GM10266 (cell line): ENCODE results near the gene PPFIBP2.
"Not testable (repeated sequence)": the region's sequence is repeated elsewhere in the genome, so short reads cannot be mapped to it uniquely, and the experiment has no call there.

Experiments
- DNase-seq: peaks from one replicate; pipeline ENCODE4 v3.0.0; 2012; ENCODE audit errors: extremely low spot score
- CTCF ChIP-seq: IDR thresholded peaks from 2 replicates; pipeline ENCODE4 v1.5.1; 2012; ENCODE audit warnings: mild to moderate bottlenecking, low read depth; ENCODE audit not compliant: control insufficient read depth, insufficient read depth; ENCODE audit errors: missing control alignments

The PPFIBP2 gene

GRCh38 chr11:7657306-7658025, 143.7 kb downstream of the PPFIBP2 start:
- peak; percentile 44 for DNase-seq
- peak; percentile 50 for TF ChIP-seq CTCF

DNA sequence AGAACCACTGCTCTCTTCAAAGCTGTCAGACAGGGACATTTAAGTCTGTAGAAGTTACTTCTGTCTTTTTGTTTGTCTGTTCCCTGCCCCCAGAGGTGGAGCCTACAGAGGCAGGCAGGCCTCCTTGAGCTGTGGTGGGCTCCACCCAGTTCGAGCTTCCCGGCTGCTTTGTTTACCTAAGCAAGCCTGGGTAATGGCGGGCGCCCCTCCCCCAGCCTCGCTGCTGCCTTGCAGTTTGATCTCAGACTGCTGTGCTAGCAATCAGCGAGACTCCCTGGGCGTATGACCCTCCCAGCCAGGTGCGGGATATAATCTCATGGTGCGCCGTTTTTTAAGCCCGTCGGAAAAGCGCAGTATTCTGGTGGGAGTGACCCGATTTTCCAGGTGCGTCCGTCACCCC, 149.7 kb downstream of the PPFIBP2 start:
- DNase-seq, result not testable (repeated sequence)

GRCh38 chr11:7664867-7665266, 151.1 kb downstream of the PPFIBP2 start:
- no peak for DNase-seq

GRCh38 chr11:7665473-7666291, 151.9 kb downstream of the PPFIBP2 start:
- DNase-seq, result peak; percentile 86
- peak; percentile 95 for TF ChIP-seq CTCF

More at GRCh38 chr11:7664867-7665266, 151.1 kb downstream of the PPFIBP2 start:
- TF ChIP-seq CTCF, result no peak

DNA sequence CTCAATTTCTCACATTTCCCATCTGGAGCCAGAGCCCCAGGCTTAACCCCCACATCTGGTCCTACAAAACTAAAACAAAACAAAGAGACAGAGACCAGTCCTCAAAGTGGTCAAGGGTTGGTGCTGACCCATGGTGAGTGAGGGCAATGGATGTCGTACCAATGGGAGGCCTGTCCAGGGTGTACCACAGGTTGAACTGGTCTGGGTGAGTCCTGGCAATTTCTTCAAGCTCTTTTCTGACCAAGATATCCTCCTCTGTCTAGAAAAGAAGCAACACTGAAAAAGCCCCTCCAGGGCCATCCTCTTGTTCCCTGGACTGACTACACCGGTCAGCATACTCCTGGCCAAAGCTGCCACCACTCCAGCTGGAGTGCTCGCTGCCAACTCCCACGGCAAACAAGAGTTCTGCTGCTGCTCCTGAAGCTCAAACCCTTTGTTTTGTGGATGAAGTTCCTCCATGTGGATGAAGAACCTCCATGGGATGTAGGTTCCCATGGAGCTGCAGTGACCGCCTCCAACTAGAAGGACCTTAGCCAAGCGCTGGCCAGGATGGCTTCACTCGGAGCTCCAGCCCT, 152.6 kb downstream of the PPFIBP2 start:
- no peak for DNase-seq
- no peak for TF ChIP-seq CTCF

GRCh38 chr11:7667460-7667859, 153.7 kb downstream of the PPFIBP2 start:
- TF ChIP-seq CTCF, result no peak

DNA sequence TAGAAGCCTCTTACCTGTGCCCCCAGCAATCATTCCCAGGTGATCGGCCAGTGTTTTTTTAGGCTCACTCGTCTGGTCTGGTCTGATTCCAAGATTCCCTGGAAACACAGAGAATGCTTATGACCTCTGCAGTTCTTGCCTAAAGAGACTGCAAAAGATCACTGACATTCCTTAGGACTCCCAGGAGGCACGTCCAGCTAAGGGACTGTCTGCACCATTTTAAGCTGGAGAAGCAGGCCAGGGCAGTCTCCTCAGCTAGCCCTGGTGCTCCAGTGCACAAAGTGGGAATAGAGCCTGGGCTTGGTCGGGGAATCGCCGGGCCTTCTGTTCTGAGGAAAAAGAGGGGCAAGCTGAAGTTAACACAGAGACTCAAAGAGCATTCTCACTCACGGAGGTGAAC, 154.7 kb downstream of the PPFIBP2 start:
- TF ChIP-seq CTCF, result no peak
- DNase-seq, result no peak

More at GRCh38 chr11:7667460-7667859, 153.7 kb downstream of the PPFIBP2 start:
- DNase-seq, result no peak
